Right kidney (tissue), 1 donor: ENCODE measurements around the gene PXMP4.
A peak's percentile ranks its signal among the peaks of the same experiment; 100 is the strongest.

ENCODE experiments used
- DNase-seq: peaks from one replicate; pipeline ENCODE4 v3.0.0-alpha.2; 2016

PXMP4 gene

DNA sequence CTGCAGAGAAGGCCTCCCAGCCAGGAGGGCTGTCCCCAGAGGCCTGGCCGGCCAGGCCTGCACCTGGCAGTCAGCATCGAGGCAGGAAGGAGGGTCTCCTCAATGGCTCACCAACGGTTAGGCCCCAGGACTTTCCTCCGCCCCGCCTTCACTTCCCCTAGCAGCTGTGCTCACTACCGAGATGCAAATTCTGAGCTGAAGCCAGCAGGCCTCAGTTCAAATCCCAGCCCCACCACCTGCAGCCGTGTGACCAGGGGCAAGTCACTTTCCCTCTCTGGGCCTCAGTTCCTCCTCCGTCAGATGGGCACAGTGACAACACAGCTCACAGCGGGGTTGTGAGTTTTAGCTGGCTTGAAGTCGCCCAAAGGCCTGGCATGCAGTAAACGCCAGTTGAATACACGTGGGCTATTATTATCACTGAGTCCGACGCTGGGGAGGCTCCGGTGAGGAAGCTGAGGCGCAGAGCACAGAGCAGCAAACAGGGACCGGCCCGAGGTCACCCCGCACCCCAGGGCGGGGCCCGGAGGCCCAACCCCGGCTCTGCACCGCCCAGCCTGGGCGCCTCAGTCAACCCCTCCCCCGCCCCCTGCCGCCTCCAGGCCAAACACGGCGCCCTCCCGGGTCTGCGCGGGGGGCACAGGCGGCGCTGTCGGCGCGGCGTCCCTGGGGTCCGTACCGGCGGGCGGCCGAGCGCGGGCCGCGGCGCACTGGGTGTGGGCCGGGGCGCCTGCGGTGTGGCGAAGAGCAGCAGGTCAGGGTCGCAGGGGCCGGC, 34.6 kb downstream of the PXMP4 start:
- no peak for DNase-seq

DNA sequence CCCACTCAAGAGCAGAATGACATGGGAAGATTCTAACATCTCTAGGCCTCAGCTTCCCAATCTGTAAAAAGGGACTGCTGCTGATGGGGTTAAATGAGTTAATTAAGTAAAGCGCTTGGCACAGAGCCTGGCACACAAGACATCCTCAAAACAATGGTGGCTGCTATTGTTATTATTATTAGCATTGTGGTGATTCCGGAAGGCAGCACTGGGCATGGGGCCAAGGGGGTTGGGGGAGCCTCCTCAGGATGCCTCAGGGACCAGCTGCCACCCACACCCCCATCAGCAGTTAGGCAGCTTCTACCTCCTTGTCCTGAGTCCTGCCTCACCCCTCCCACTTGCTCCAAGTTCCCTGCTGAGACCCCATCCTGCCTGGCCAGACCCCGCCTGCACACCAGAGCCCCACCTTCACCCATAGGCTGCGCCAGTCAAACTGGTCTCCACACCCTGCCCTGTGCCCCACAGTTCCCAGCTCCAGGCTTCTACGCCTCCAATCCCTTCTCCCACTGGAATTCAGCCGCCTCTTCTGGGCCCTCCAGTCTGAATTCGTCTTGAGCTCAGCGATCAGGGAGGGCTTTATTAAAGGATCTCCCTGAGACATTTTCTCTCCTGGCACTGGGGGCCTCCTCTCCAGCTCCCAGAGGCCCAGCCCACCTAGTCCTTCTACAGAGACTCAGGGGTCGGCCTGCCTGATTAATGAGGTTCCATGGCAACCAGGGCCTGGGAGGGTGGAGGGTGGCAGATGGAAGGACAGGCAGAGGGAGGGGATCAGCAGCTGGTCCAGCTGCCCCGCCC, 35.4 kb downstream of the PXMP4 start:
- no peak for DNase-seq

DNA sequence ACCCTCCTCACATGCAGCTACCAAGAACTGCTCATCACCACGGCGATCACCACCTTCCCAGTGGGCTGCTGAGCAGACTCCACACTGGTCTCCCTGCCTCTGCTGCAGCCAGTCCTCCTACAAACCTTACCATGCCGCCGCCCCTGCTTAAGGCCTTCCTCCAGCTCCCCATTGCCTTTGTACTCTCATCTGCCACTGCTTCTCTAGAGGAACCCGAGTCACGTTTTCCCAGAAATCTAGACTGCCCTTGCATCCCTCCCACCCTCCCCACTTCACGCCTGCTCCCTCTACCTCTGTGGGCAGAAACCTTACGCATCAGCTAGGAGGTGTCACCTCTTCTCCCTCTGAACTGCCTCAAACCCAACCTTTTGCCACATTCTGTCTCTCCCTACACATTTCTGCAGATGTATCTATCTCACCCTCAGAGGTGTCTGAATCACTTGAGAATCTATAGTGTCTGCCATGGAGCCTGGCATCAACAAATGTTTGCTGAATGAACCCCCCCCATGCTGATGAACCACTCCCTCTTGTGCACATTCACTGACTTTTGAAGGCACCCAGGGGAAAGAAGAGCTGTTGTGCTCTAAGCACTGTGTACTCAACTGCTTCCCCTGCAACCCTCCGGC, 38.3 kb downstream of the PXMP4 start:
- DNase-seq, result no peak

DNA sequence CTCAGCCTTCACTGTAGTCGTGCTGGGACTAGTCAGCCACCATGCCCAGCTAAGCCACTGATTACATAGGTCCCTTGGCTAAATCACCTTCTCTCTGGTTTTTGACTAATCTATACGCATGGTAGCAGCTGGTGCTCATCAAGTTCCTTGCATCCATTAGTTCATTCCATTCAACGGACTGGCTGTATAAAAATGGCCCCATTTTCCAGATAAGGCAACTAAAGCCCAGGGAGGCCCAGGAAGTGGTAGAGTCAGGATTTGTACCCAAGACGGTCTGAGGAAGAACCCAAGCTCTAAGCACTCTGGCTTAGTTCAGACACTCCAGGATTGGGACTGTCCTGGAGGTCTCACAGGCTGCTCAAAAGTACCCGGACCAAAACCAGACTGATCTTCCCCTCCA, 38.8 kb downstream of the PXMP4 start:
- DNase-seq, result no peak

DNA sequence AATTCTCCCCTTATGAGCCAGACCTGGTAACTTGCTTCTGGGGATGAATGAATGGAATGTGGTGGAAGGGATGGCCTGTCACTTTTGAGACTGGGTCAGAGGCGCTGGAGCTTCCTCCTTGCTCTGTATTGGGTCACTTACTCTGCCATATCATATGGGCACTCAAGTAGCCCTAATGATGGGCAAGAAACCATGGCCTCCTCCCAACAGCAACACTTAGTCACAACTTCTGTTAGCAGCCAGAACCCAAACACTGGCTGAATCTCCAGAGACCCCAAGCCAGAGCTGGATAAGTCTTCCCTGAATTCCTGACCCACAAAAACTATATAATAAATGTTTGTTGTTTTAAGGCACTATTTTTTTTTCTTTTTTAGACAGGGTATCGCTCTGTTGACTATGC, 39.4 kb downstream of the PXMP4 start:
- DNase-seq, result no peak

DNA sequence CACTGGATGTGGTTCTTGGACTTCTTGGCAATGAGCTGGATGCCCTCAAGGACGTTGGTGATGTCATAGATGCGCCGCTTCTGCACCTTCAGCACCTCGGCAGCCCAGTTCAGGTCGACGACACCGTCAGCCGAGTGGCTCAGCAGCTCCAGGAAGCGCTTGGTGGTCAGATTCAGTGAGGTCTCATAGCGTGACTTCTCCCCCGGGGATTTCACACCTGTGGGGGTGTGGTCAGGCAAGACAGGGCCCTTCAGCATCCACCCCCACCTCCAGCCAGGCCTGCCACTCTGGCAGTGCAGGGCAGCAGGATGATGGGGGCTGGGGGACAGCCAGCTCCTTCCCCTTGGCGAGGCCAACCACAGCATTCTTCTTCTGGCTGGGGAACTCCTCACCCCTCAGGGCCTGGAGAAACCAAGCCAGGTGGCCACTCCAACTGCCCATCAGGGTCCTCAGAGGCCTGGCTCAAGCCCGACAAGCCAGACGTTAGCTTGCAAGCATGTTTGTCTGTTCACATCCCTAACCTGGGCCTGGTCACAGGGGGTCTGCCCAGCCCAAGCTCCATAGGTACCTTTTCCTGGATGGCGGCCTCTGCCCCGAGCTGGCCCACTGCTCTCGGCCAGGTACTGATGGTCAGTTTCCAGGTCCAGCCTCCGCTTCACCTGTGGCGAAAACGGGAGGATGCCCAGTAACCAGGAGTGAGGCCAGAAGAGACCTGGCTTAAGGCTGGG, 40.2 kb downstream of the PXMP4 start:
- no peak for DNase-seq

DNA sequence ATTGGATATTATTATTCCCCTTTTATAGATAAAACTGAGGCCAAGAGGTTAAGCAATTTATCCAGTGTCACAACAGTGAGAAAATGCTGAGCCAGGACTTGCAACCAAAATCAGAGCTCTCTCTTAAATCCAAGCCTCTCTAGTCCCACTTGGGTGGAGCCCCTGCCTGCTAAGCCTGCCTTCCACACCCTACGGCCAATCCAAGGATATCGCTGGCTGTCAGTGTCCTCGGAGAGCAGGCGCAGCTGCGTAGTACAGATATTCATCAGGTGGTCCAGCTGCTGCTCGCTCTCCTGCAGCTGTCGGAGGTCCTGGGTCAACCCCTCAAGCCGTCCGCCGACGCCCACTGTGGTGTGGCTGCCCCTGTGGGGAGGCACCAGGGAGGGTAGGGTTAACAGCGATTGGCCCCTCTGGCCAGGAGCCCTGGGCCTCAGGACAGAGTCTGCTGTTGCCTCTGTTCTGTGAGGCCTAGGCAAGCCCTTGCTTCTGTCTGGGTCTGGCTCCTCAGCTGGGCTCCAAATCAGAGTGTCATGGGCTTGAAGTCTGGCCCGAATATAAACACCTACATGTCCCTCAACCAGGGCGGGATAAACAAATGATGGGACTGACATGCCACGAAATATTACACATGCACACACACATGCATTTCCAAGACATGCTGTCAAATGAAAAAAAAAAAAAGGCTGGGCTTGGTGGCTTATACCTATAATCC, 42.0 kb downstream of the PXMP4 start:
- DNase-seq, result no peak

DNA sequence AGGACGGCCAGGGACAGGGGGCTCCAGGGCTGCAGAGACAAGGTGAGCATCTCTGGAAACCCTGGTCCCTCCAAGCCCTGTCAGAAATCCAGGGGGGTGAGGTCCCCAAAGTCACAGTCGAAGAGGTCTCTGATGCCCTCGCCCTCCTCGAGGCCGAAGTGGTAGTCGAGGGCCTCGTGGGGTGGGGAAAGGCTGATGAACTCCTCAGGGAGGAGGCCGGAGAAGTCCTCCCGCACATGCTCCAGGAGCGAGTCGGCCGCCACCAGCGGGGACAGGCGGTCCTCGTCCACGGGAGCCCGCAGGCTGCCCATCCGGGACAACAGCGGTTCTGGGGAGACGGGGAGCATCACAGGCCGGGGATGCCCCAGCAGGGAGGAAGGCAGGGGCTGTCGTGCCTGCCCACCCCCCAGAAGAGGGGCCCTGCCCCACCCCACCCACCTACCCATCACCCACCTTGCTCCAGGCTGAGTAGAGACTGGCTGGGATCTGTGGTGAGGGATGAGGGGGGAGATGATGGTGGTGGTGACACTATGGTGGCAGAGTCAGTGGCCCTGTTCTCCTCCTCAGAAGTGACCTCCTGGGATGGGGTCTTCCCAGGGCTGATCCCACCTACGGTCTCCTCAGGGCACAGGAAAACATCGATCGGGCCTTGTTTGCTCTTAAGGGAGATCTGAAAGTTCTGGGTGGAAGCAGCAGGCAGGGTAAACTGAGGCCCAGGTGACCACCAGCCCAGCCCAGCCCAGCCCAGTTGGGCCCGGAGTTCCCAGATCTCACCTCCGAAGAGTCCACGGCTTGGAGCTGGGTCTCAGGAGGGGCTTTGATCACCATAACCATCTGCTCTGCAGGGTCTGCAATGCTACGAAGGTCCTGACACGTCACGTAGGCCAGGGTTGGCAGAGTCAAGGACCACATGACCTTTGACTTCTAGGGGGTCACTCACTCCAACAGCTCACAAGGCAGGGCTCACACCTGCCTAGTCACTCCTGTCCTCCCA, 43.2 kb downstream of the PXMP4 start:
- no peak for DNase-seq

DNA sequence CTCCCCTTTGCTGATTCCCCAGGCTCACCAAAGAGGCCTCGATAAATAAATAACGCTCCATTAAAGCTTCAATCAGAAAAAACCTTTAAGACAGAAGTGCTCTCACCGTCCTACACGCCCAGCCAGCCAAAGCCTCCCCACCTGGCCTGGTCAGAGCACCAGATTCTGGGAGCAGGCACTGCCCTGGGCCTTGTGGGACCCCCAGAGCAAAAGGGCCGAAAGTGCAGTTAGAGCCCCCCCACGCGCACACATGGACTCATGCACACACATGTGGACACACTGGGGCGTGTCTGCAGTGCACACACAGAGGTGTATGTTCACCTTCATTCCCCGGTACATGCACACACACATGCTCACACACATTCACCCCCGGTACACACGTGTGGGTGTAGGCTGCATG, 44.0 kb downstream of the PXMP4 start:
- no peak for DNase-seq

DNA sequence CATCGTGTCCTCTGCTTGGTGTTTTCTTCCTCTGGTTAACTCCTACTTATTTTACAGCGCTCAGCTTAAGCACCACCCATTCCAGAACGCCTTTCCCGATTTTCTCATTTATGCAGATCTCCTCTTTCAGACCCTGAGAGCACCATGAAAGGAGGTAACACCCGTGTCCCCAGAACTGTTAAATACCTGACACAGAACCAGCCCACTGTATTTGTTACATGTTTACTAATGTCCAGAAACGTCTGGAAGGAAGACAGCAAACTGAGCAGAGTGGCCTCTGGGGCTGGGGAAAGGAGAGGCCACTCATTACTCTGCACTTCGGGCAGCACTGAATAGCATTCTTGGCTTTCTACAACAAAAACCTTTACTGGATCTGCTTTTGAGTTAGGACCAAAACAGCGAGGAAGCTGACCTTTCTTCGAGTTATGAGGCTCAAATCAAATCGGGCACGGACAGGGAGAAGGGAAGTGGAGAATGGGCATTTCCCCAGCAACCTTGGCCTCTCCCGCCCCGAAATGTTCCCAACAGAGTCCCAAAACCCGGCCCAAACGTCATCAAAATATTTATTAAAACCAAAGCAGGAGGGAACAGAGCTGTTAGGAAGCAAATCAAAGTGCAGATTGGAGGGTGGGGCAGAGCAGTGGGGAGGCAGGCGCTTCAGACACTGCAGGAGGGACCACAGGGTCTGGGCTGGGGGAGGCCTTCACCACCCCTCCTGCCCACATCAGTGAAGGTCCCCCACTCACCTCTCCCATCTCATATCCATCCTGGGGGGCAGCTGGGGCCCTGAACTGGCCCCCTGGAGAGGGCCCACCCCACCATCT, 44.8 kb downstream of the PXMP4 start:
- DNase-seq, result no peak

DNA sequence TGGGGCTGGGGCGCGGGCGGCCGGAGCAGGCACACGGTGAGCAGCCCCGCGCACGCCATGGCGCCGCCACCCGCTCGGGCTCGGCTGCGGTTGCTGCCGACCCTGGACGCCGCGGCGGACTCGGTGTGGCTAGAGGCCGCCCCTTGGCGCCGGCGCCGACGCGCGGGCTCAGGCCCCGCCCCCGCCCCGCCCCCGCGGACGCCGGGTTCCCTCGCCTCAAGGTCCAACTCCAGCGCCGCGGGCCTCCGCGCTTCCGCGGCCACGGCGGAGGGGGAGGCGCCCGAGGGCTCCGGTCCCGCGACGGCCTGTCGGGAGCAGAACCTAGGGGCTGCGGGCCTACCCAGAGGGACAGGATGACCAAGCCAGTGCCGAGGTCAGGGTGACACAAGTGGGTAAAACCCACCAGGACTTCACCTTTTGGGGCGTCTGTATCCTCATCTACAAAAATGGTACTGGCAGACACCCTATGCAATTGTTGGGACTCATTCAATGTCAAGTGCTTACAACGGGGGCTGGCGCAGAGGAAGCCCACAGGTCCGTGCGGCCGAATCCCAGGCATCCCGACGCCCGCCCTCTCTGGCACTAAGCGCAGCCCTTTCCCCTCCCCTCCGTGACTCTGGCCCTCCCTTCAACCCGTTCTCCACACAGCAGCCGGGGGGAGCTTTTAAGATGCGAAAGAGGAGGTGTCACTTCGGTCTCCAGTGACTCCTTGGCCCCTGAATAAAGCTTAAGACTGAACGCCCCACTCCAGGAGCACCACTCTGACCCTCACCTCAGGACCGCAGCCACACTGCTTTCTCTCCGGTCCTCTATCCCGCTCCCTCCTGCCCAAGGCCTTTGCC, 45.6 kb downstream of the PXMP4 start, which contains the start of gene NECAB3:
TSS of gene NECAB3 (minus strand) at position 135 of the 842 bp plus-strand sequence. CDS start at position 59, 76 bp downstream.
- DNase-seq, result peak; percentile 81

DNA sequence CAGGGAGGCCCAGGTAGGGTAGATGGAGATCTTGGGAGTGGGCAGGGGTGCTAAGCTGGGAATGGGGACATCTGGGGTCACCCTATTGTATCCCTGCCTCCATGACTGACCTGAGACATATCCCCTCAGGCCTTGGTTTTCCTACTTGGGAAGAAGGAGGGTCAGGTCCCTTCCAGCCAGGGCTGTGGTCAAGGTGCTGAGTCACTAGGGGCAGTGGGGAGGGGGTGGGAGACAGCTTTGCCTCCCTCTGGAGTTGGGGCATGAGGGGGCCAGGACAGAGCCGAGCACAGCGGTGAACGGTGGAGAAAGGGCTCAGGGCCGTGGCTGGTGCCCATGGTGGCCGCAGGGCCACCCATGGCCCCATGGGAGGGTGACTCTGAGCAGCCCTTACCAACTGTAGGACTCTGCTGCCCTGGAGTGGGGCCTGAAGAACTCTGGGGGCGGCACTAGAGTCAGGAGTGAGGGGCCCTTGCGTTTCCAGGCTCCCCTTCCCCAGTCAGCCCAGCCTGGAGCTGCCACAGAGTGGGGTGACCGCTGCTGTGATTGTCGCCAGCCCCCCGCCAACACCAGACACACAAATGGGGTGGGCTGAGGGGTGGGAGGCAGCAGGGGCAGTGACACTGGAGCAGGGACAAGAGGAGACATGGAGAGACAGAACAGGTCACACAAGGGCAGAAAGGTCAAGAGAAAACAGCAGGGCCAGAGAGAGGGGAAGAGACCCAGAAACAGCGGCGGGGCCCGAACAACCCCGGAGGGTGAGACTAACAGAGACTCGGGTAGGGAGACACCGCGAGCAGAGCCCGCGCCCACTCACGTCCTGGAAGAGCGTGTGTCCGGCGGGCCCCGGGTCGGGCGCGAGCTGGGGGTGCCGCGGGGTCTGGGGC, 46.5 kb downstream of the PXMP4 start:
- peak; percentile 48 for DNase-seq

DNA sequence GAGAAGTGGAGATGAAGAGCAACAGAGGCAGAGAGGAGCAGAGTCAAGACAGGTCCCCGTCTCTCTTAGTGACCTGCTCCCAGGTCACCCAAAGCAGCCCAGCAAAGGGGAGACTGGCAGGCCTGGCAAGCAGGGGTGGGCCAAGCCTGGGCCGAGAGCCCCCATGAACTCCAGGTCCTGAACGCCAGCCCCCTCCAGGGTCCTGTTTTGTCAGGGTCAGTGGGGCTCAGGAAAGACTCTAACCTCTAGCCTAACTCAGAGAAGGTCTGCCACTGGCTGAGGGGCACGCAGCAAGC, 47.0 kb downstream of the PXMP4 start:
- DNase-seq, result no peak

DNA sequence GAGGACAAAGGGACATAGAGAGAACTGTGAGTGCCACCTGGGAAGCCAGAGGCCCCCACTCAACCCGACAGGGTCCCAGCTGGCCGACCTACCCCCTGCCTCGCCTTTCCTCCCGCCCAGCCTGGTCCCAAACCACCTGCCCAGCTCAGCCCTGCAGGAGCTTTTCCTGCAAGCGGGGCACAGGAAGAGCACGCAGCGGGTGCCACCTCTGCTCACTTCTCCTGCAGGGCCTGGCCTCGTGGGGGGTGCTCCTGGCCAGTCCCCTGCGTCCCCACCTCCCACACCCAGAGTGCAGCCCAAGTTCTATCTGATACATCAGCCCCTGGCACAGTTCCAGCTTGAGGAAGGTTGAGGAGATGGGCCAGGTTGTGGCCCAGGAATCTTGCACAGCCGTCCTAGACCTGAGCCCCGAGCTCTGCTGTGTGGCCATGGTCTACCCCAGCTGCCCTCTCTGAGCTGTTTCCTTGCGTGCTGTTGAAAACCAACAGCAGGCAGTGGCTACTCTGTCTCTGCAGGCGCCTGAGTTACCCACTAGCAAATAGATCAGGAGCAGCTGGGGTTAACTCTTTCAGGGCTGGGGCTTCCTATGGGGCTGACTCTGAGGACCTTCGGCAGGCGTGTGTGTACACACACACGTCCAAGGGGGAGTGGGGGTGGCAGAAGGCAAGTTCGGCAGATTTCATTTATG, 47.5 kb downstream of the PXMP4 start:
- DNase-seq, result no peak

DNA sequence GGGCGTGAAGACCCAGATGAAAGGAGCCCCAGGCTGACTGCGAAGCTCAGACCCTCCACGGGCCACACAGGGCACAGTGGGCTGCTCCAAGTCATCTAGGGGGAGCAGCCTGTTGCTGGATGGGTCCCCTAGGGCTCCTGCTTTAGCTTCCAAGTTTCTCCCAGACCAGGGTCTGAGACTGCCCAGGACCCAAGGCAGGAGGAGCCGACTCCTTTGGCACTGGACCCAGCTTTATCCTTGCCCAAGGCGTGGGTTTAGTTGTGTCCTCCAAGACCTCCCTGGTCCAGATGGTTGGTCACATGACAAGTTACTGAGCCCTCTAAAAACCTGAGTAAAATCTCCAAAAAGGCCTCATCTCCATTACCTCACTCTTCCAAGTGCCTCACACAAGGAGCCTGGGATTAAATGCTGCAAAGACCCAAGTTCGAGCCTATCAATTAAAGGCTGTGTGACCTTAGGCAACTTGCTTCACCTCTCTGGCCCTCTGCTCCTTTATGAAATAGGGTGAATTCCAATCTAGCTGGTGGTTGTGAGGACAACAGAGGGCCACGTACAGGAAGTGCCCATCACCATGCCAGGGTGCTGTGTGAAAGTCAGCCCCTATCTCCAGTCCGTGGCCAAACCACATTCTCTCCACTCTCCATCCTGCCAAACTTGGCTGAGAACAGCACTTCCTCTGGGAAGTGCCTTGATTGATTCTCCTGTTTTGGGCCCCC, 48.4 kb downstream of the PXMP4 start:
- DNase-seq, result no peak

DNA sequence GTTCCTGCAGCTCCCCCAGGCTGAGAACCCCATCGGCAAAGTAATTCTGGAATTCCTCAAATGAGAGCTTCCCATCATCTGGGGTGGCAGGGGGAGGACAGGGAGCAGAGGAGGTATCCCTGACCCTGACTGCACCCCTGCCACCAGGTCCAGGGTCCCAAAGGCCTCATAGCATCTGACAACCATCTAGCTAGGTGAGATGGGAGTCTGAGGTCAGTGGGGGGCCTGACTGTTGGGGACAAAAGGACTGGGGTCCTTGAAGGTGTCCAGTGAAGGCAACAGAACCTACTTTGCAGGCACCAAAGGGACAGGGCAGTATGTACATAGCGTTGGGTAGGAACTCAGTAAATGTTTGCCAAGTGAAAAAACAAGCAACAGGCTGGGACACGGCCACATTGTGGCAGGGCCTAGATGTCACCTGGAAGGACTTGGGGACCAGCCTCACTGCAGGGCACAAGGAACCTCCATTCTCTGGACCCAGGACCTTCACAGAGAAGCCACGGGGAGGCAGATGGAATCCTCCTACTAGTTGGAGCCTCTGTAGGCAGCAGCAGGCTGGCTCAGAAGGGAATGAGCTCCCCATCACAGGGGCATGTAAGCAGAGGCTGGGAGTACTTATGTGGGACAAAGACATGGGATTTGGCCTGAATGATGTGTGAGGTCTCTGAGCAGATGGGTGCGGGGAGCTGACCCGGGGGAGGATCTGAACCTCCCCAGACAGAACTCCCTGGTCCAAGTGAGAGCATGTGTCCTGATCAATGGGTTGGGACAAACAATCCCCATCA, 49.2 kb downstream of the PXMP4 start:
- no peak for DNase-seq
